ENCODE data around the gene HLA-F.

Gene HLA-F

GRCh38 chr6:29723262-29723665 lies at the start of gene HLA-F:
Gene HLA-F, plus strand, starts transcription at chr6:29723434. Its CDS starts 30 bp downstream, at chr6:29723464.
- DNase-seq (ENCODE audit: low read depth): peak; percentile 75

DNA sequence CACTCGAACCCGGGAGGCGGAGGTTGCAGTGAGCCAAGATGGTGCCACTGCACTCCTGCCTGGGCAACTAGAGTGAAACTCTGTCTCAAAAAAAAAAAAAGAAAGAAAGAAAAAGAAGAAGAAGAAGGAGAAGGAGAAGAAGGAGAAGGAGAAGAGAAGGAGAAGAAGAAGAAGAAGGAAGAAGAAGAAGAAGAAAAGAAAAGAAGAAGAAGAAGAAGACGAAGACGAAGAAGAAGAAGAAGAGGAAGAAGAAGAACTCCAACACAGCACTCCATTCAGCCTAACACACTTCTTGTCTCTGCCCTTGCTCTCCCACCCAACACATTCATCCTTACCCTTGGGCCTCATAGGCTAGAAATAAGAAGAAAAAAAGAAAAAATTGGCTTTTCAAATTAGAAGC lies 49.2 kb upstream of the HLA-F start:
- no peak for DNase-seq (ENCODE audit: low read depth)

- no peak for DNase-seq (ENCODE audit: low read depth)
These were observed 47.7 kb upstream of the HLA-F start for GRCh38 chr6:29675561-29675960.

DNA sequence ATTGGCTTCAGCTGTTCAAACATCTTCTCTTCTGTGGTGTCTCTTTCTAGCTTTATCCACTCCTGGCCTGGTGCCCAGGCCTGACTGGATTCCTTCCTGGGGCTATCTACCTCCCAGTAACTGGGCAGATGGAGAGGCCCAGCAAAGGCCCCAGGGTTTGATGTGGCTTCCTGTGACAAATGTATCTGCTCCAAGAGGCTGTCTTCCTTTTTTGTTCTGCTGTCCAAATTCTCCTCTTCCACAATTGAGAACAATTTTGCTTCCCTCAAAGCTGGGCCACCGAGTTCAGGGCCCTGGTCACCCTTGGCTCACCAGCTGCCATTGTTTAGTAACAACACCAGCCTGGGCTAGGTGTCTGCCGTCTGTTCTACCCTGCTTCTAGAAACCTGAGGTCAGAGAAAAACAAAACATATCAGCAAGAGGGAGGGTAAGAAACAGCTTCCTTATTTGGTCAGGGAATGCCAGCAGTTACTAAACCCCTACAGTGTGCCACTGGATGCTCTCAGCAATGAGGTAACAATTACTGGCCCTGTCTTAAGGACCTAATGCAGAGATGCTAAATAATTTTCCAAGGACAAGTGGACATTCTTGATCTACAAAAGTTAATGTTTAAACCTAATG lies 46.1 kb upstream of the HLA-F start:
- DNase-seq (ENCODE audit: low read depth): no peak

- DNase-seq (ENCODE audit: low read depth): no peak
These were observed 45.1 kb upstream of the HLA-F start for GRCh38 chr6:29678114-29678513.

DNA sequence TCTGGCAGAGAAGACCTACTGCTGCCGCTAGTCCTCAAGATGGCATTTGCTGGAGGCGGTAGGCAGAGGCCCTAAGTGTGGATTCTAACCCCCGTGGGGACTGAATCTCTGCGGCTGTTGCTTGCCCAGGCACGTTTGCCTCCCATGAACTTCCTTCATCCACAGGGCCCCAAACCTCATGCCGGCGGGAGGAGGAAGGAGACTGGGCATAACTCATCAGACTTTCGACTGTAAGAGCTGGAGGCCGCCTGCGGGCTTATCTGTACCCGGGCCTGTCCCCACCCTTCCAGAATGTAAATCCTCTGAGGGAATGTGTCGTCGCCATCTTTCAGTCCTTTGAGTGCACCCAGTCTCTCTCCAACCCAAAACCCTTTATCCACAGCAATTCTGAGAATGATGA lies 43.3 kb upstream of the HLA-F start:
- DNase-seq (ENCODE audit: low read depth): no peak

- DNase-seq (ENCODE audit: low read depth): no peak
These were observed 42.8 kb upstream of the HLA-F start for GRCh38 chr6:29680416-29680815.

DNA sequence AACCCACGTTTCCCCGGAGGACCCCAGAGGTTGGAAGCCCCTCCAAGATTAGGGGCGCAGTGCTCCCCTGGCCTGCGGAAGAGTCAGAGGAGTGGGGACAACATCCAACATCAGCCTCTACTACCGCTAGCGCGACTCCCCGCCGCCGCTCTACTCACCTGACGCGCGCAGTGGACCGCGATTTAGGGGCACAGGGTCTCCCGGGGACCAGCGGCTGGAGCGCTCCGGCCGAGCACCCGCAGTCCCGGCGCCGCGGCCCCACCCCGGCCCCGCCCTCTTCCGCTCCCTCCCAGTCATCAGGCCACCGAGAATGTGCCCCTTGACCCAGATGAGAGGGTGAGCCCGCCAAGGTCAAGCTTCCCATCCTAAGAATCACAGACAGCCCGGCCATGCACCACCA lies 42.3 kb upstream of the HLA-F start, which contains the start of gene ZFP57:
Gene ZFP57 (minus strand): TSS at position 249 of the 400 bp plus-strand sequence. CDS start 4,149 bp downstream, outside the sequence.
- DNase-seq (ENCODE audit: low read depth): no peak

DNA sequence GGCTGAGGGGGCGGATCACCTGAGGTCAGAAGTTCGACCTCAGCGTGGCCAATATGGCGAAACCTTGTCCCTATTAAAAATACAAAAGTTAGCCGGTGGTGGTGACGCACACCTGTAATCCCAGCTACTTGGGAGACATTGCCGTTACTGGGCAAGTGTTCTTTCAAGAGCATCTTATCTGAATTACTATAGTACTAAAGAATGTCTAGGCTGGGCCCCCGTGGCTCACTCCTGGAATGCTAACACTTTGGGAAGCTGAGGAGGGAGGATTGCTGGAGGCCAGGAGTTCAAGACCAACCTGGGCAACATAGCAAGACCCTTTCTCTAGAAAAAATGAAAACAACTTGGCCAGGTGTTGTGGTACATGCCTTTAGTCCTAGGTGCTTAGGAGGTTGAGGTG lies 41.4 kb upstream of the HLA-F start:
- no peak for DNase-seq (ENCODE audit: low read depth)

- DNase-seq (ENCODE audit: low read depth): no peak
These were observed 37.4 kb upstream of the HLA-F start for GRCh38 chr6:29685718-29686326.

DNA sequence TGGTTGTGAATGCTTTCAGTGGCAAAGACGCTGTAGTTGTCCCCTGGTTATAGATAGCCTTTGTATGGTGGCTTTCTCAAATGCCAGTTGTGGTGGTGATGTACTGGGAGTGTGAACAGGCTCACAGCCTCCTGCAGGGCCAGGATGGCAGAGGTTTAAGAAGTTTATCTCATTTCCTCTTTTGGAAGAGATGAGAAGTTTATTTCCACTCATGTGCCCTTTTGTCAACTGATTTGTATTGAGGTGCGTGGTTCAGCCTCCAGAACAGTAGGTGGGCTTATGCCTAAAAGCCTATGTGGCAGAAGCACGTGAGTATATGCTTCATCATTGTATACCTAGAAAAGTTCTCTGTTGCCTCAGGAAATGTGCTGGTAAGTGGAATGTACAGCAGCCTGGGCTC lies 28.6 kb upstream of the HLA-F start:
- DNase-seq (ENCODE audit: low read depth): no peak

GRCh38 chr6:29696147-29697125 lies 26.8 kb upstream of the HLA-F start:
- DNase-seq (ENCODE audit: low read depth): no peak

- peak; percentile 73 for DNase-seq (ENCODE audit: low read depth)
These were observed 20.6 kb upstream of the HLA-F start for GRCh38 chr6:29702519-29703103.

DNA sequence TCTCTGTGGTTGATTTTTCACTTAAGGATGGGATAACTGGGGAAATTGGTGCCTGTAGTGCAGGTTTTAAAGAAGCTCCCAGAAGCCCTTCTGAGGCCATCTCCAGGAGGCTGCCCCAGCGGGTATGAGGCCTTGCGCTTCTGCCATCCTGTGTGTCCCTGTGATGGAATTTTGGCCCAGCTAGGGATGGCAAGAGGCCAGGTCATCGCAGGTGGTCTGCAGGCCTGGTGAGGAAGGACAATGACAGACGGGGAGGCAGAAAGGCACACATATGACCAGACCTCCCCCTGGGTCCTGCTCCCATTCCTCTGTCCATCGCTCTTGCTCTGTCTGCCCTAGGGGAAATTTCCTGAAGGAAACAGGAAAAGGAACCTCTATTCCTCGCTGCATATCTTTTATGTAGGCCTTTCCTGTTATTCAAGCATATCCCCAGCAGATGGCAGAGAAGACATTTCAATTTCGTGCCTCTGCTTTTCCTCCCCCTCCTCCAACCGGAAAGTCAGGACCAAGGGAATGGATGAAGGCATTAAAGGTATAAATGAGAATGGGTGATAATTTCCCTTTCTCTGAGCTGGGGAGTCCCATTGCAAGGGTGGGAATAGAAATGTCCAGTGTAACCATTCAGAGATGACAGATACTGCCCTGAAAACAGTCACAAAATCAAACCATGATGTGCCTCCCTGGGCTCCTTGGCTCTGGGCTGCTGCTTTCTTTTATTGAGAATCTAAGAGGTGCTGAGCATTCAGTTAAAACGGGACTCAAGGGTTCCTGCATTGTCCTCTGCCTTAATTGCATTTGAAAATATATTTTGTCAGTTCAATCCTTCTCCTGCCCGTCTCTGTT lies 17.6 kb upstream of the HLA-F start:
- DNase-seq (ENCODE audit: low read depth): no peak

GRCh38 chr6:29708432-29709179 lies 14.6 kb upstream of the HLA-F start:
- DNase-seq (ENCODE audit: low read depth): peak; percentile 51

- DNase-seq (ENCODE audit: low read depth): no peak
These were observed 14.0 kb upstream of the HLA-F start for GRCh38 chr6:29709188-29709587.

DNA sequence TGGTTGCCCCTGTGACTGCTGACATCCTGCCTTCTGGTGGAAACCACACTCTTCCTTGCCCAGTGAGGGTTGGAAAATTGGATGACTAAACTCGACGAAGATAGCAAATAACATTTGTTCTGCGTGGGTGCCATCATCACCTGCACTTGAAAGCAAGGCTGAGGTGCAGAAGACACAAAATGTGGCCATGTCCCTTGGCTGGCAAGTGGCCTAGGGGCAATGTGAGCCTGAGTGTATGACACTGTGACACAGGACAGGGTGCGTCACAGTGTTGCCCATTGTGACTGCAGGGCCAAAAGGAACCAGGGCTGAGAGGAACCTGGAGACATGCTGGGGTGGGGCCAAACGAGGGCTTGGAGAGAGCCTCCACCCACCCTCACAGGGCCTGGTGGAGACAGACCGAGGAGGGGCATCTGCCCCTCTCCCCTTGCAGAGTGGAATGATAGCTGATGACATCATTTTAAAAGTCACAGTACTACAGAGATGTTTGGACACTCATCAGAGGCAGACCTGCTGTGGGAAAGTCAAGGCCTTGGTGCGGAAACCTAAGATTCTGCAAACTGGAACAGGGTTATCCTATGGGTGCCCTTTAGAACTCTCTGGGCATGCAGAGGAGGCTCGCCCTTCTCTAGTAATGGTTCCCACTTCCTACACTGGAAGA lies 12.8 kb upstream of the HLA-F start:
- no peak for DNase-seq (ENCODE audit: low read depth)

- DNase-seq (ENCODE audit: low read depth): no peak
These were observed 2.4 kb upstream of the HLA-F start for GRCh38 chr6:29720863-29721262.

- DNase-seq (ENCODE audit: low read depth): peak; percentile 75
These were observed 693 bp downstream of the HLA-F start for GRCh38 chr6:29723666-29724588.
